Measurements from ENCODE around the gene CYS1.

CYS1 gene

DNA sequence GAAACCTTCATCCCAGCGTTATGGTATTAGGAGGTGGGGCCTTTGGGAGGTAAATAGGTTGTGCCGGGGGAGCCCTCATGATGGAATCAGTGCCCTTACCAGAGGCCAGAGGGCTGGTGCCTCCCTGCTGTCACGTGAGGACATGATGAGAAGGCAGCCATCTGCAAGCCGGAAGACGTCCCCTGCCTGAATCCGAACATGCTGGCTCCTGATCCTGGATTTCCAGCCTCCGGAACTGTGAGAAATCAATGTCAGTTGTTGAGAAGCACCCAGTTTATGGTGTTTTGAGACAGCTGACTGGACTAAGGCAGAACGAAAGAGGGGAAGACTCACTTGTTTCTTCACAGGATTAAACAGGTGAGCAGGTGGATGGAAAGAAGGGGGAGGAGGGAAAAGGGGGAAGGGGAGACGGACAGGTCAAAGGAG is 49.9 kb downstream of the CYS1 start:
- ChIA-PET POLR2A (no interaction called here), CTCF (interaction anchor here (0.9 to 5.8 kb wide), 4 partner anchors 17 to 231 kb away, joined by 3 to 38 read pairs (median 5); no protein-coding TSS in a partner anchor)
- H3K4me3 ChIP-seq (ENCODE audit: low read depth, low read length), result no peak overlapping the region
- no peak for DNase-seq (ENCODE audit: low read depth, low spot score)
- TF ChIP-seq, protein P1, sequence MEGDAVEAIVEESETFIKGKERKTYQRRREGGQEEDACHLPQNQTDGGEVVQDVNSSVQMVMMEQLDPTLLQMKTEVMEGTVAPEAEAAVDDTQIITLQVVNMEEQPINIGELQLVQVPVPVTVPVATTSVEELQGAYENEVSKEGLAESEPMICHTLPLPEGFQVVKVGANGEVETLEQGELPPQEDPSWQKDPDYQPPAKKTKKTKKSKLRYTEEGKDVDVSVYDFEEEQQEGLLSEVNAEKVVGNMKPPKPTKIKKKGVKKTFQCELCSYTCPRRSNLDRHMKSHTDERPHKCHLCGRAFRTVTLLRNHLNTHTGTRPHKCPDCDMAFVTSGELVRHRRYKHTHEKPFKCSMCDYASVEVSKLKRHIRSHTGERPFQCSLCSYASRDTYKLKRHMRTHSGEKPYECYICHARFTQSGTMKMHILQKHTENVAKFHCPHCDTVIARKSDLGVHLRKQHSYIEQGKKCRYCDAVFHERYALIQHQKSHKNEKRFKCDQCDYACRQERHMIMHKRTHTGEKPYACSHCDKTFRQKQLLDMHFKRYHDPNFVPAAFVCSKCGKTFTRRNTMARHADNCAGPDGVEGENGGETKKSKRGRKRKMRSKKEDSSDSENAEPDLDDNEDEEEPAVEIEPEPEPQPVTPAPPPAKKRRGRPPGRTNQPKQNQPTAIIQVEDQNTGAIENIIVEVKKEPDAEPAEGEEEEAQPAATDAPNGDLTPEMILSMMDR (IDR thresholded peaks at IDR 0.05; ENCODE audit: insufficient read depth, low read length, missing control alignments), result no peak

DNA sequence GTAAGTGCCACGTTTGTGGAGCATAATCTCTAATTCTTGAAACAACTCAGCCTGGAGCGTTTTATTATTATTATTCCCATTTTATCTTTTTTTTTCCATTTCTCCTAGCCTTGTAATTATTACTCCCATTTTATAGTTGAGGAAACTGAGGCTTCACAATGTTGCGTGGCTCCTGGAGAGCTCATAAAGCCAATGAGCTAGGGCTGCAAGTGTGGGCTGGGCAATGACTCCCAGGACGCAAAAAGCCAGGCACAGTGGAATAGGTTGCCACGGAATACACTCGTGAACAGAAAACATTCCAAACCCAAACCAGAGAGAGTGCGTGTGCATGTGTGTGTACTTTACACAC is 50.4 kb downstream of the CYS1 start:
- no peak overlapping the region for H3K4me3 ChIP-seq (ENCODE audit: low read depth, low read length)
- TF ChIP-seq, protein P1 (IDR thresholded peaks at IDR 0.05; ENCODE audit: insufficient read depth, low read length, missing control alignments), result no peak
- DNase-seq (ENCODE audit: low read depth, low spot score), result no peak
- ChIA-PET POLR2A (no interaction called here), CTCF (interaction anchor here (0.9 to 5.8 kb wide), 3 partner anchors 19 to 231 kb away, joined by 4 to 38 read pairs (median 7); no protein-coding TSS in a partner anchor)

DNA sequence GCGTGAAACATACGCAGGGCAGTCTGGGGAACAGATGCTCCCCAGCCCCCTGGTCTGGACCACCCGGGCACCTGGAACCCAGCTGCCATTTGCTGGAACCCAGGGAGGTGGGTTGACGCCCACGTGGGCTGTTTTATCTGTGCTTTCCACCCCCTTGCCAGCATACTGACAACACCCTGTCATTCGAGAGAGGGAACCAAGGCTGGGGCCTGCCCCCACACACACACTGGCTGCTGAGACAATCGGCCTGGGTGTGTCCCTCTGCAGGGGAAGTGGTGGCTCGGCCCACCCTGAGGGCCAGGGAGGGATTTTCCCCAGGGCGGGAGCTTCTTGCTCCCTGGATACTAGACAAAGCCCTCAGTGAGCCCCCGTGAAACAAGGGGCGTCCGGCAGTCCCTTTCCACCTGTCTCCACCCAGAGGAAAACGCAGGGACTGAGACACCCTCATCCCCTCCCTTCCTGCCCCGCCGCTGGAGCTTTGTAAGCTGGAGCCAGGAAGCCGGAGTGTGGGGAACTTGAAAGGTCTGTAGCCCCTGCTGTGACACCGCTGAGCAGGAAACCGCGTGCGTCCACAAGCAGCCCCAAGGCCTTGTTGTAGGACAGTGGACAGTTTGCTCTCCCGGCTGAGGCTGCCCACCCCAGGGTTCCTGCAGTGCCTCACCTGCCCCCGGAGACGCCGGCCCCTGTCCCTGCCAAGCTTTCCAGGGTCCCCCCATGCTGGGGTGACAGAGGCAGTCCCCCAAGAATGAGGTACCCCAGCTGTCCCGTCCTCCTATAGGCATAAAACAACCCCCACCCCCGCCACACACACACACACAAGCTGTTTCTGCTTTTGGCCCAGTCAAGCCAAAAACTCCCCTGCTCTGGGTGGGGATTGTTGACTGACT is 51.0 kb downstream of the CYS1 start:
- CTCF ChIA-PET, result interaction anchor here (0.9 to 5.8 kb wide), 6 partner anchors 13 to 230 kb away, joined by 4 to 38 read pairs (median 5); no protein-coding TSS in a partner anchor
- TF ChIP-seq, protein P1 (IDR thresholded peaks at IDR 0.05; ENCODE audit: insufficient read depth, low read length, missing control alignments), result no peak
- DNase-seq (ENCODE audit: low read depth, low spot score), result no peak
- POLR2A ChIA-PET, result no interaction called here
- no peak overlapping the region for H3K4me3 ChIP-seq (ENCODE audit: low read depth, low read length)

DNA sequence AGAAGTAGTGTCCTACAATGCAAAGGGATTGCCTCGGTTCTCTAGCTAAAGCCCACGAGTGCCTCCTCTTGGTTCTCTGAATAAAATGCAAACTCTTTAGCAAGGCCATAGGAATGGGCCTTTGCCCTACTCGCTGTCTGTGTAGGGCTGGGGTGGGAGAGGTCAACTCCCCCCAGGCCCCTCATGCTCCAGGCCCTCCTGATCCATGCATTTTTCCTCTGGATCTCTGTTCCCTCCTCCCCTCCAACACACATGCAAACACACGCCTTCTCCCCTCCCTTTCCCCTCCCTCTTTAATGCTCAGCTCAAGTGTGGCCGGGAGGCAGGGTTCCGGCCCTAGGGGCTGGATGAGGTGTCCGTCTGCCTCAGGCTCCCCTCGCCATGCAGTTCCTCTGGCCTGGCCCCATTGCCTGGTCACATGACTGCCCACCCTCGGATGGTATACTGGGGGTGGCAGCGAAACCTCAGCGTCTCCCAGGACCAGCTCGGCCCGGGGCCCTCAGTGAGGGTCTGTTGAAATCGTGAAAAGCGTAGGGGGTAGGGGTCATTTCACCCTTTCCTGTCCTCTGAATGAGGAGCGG is 51.7 kb downstream of the CYS1 start:
- CTCF ChIA-PET, result interaction anchor here (0.9 to 5.8 kb wide), 6 partner anchors 14 to 229 kb away, joined by 4 to 38 read pairs (median 6); no protein-coding TSS in a partner anchor
- DNase-seq (ENCODE audit: low read depth, low spot score), result no peak

DNA sequence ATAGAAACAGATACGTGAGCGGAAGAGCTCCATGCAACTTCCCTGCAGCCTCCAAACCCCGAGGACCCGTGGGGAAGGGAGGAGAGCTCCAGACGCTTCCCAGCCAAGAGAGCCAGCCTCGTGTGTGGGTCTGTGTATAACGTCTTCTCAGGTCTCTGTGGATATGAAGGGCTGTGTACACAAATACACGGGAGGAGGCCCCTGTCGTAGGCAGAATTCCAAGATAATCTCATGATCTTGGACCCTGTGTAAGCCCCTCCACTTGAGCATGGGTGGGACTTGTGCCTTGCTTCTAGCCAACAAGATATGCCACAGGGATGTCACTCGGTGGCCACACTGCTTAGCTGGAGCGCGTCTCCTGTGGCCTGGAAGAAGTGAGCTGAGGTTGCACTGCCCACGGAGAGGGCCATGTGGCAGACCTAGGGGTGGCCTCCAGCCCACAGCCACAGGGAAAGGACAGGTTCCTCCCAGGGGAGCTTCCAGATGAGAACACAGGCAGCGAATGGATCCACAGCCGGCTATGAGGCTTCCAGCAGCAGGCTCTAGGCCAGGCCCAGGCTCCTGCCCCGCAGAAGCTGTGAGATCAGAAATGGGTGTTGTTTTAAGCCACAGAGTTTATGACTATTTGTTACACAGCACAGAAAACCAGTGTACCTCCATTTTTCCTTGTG is 52.4 kb downstream of the CYS1 start:
- CTCF ChIA-PET, result interaction anchor here (1.1 to 5.8 kb wide), 4 partner anchors 43 to 228 kb away, joined by 5 to 38 read pairs (median 6); no protein-coding TSS in a partner anchor
- no peak overlapping the region for H3K4me3 ChIP-seq (ENCODE audit: low read depth, low read length)
- TF ChIP-seq, protein P1 (IDR thresholded peaks at IDR 0.05; ENCODE audit: insufficient read depth, low read length, missing control alignments), result no peak
- POLR2A ChIA-PET, result no interaction called here
- DNase-seq (ENCODE audit: low read depth, low spot score), result no peak

More for the DNA sequence above, 51.7 kb downstream of the CYS1 start:
- POLR2A ChIA-PET, result no interaction called here
- TF ChIP-seq, protein P1 (IDR thresholded peaks at IDR 0.05; ENCODE audit: insufficient read depth, low read length, missing control alignments), result no peak
- no peak overlapping the region for H3K4me3 ChIP-seq (ENCODE audit: low read depth, low read length)

Measured in AG04449 (cell line).